GM18873 (cell line): ENCODE measurements around the gene LIPE.

Experiments used
- ATAC-seq: cut with Tn5 transposase; IDR thresholded peaks from one replicate; pipeline ENCODE4 v1.9.1; 2021; ENCODE audit warnings: mild to moderate bottlenecking, moderate library complexity, moderate number of reproducible peaks; ENCODE audit not compliant: unreplicated experiment, low FRiP score

The LIPE gene

DNA sequence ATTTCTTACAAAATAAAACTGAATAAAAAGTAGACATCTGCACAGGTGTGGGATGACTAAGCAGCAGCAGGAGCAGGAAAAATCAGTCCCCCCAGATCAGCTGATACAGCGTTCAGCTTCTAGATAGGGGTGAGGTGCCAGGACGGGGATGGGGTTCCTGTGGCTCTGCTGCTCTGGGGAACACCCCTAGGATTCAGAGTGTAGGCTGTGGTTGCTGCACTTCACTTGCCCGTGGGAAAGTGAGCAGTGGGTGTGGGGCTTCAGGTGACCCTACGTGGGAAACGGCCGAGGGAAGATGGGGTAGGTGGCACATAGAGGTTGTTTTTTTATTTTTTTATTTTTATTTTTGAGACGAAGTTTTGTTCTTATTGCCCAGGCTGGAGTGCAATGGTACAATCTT lies 18.8 kb upstream of the LIPE start:
- no peak for ATAC-seq

DNA sequence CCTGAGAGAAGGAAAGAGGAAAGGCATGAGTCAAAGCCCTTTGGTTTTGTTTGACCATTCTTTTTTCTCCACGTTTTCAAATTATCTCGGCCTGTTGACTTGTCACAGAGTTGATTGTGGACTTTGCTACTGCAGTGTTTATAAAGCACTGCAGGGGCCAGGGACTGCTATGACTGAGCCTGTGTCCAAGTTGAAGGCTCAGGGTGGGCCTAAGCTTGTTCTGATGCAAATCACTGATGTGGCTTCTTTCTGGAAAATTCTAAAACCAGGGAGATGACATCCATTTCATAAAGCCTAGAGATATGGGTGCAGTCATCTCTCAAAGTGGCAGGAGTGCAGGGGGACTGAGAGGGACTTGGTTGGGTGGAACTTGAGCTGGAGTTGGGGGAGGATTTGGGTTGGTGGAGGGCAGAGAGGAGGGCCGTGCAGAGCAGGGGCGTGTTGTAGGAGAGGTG lies 16.8 kb upstream of the LIPE start:
- no peak for ATAC-seq

DNA sequence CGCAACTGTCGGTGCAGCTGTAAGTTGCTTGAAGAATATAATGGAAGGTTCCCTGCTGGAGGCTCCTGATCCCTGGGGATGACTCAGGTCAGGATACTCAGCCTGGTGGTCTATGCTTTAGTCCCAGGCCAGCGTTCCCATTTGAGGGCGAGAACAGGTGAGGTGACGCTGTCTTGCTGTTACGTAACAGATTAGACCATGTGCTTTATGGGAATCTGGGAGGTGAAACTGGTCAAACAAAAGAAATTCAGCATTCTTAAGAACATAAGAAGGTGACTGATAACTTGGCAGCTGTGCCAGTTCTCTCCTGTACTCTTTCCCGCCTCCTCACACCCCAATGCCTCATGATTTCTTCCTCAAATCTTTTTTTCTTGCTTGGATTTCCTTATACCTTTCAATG lies 15.6 kb upstream of the LIPE start, which contains the start of gene CXCL17:
TSS of gene CXCL17 (minus strand) at position 114 of the 400 bp plus-strand sequence. CDS start 114 bp downstream, outside the sequence.
- no peak for ATAC-seq

DNA sequence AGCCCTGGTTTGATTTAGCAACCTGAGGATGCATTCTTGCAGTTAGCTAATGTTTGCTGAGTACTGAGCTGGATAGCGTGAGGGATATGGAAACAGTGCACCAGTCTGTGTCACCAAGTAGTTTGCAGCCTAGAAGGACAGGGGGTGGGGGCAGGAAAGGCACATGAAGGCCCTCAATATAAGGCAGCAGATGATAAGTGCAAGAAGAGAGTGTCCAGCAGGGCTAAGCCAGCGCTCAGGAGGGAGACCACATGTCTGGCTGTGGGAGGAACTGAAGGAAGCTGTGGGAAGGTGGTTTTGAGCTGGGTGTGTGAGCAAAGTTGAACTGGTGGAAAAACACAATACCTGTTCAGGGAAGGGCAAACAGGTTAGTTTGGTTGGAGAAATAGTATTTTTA lies 13.9 kb upstream of the LIPE start:
- ATAC-seq = no peak

DNA sequence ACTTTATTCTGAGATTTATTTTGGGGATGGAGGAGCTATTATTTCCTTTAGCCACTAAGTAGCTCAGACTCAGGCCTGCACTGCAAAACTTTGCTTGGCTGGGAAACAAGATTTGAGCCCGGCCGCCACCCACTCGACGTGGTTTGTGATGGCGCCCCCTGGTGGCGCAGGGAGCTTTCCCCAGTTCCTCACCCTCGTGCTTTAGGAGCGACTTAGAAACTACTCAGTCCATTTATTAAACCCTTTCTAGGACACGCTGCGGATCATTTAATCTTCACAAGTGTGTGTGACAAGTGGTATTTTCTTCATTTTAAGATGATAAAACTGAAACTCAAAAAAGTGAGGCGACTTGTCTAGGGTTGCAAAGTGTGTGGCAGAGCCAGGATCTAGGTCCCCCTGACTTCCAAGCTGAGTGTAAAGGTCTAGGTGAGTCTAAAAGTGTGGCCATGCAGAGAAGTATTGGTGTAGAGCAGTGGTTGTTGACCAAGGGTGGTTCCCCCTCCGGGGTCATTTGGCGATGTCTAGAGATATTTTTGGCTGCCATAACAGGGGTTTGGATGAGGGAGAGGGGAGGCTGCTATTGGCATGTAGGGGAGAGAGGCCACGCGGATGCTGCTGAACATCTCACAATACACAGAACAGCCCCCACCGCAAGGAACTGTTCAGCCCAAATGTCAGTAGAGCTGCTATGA lies 13.3 kb upstream of the LIPE start:
- no peak for ATAC-seq

DNA sequence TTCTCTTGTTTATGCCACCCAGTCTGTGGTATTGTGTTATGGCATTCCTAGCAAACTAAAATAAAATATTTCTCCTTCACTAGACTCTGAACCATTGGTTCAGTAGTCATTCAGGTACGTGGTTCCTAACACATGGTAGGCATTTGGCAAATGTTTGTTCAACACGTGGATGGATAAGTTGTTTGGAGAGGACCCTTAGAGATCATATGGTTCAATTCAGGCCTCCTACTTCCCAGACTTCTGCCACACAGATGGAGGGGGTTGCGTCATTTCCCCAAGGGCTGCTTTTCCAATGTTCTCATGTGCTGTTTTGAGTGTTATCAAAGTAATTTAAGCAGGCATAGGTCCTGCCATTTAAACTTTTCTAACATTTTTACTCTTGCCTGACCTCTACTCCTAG lies 8.8 kb upstream of the LIPE start:
- no peak for ATAC-seq

DNA sequence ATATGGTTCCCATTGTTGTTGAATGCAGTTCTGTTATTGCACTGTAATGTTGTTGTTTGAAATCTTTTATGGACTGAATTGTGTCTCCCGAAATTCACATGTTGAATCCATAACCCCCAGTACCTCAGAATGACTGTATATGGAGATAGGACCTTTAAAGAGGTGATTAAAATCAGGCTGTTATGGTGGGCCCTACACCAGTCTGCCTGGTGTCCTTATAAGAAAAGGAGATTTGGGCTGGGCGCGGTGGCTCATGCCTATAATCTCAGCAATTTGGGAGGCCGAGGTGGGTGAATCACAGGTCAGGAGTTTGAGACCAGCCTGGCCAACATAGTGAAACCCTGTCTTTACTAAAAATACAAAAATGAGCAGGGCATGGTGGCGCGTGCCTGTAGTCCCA lies 8.1 kb upstream of the LIPE start:
- ATAC-seq = no peak

DNA sequence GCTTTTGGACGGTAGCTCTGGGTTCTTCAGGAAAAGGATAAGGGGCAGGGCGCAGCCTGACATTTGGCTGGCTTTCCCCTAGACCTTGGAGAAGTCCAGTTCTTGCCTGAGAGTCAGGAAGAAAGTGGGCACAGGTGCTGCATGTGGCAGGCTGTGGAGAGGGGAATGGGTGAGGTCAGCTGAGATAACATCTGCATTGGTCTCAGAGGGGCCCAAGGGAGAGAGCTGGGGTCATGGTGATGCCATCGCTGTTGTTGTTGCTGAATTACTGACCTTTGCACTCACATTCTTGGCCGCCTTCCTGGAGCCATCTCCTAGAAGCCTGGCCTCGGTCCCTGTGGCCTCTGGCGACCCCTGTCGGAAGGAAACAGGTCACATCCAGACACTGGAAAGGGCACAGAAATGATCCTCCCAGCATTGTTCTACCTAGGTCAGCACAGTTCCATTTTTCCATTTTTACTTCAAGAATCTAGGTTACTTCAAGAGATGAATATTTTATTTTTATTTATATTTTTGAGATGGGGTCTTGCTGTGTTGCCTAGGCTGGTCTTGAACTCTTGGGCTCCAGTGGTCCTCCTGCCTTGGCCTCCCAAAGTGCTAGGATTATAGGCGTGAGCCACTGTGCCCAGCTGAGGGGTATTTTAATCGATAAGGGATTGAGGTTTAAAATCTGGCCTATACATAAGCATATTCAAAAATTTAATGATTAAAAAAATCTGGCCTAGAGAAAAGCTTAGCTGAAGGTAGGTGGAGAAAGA lies 6.5 kb upstream of the LIPE start:
- ATAC-seq = no peak

DNA sequence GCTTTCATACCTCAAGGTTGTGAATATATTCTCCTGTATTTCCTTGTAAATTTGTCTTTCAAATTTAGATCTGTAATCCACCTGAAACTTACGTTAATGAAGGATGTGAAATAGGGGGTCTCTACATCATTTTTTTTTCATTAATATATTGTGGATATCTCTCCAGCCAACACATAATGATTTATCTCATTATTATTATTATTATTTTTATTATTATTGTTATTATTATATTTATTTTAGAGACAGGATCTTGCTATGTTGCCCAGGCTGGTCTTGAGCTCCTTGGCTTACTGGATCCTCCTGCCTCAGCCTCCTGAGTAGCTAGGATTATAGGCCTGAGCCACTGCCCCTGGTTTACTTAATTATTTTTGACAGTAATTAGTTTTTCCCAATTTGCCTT lies 4.3 kb upstream of the LIPE start:
- no peak for ATAC-seq

DNA sequence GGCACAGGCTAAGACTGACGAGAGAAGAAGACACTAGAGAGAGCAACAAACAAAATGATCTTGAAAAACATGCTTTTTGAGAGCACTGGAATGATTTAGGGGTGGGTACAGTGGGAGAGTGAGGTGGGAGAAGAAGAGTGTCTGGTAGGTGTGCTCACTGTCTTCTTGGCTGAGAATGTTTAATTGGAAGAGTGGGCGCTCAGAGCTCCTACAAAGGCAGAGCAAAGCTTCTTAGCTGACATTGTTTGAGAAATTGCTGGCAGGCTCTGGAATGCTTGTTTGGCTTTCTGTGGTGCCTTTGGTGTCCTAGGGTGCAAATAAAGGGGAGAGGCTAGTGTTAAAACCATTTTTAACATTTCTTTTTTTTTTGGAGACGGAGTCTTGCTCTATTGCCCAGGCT lies 1.5 kb upstream of the LIPE start:
- ATAC-seq = no peak

DNA sequence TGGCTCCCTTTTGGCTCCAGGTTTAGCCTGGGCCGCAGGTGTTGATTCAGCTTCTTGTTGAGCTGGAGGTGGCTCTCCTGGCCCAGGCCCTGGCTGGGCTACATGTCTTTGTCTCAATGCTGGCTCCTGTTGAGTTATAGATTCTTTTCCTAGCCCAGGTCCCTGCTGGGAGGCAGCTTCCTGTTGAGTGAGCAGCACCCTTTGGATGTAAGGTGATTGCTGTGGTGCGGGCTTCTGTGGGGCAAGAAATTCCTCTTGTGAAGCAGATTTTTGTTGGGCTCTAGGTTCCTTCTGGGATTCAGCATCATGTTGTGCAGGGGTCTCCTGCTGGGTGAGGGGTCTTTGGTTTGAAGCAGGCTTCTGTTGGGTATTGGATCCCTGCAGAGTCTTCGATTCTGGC lies 545 bp downstream of the LIPE start:
- ATAC-seq = no peak

DNA sequence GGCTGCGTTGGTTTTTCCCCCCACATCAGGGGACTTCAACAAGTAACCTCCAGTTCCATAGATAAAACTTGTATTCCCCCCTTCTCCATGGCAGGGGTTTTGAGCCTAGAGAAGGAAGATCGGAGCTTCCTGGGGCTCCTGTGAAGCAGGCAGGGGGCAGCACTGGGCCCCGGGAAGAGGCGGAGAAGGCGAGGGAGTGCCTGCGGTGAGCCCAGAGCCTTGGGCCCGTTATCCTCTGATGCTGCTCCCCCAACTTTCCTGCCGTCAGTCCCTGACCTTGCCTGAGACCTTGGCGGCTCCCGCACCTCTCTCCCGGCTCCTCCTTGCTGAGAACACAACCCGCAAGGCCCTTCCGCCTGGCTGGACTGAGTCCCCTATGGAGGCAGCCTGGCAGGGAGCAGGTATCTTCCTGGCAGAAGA lies 2.5 kb downstream of the LIPE start:
- ATAC-seq = no peak

DNA sequence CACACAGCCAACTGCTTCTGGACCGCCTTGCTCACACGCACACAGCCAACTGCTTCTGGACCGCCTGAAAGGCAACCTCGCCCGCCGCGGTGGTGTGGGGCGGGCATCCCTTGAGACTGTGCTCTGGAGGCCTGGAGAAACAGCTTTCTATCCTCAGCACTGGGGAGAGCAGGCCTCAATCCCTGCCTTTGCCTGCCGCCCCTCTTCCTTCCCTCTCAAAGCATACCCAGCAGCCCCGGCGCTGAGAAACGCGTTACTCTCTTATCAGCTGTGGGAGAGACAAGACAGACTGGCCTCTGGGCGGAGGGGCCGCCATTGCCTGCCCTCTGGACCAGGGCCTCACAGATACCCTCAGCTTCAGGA lies 2.9 kb downstream of the LIPE start:
- ATAC-seq = no peak

DNA sequence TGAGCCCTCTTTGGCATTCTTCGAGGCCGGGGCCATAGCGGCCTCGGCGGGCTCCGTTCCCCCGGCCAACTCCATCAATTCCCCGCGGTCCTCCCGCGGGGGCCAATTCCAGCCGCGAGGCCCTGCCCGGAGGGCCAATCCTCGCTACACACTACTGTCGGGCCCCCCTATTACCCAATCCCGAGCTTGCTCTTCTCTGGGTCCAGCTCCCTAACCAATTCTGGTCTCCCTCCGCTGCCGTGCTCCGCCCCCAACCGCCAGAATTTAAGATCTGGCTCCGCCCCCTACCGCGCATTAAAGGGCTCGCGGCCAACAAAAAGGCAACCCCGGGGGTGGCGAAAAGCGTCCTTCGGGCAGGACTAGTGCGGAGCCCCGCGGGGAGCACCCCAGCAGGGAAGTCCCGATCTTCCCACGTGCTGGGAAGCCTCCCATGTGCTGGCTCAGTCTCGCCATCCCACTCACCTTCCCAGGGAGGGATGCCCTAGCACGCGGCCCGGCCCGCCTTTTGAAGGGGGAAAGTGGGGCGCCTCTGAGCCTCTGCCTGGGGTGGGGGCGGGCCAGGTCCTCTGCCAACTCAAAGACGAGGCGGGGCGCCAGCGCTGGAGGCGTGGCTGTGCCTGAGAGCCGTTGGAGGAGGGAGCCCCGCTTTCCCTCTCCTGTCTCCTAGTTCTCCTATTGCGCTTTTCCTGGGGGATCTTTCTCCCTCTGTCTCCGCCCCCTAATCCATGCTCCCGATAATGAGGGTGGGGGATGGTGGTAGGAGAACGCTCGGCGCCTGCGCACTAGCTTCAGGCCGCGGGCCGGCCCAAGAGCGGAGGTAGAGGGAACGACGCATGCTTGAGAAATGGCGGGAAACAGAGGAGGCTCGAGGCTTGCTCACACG lies 3.5 kb downstream of the LIPE start:
- ATAC-seq = peak; percentile 84

DNA sequence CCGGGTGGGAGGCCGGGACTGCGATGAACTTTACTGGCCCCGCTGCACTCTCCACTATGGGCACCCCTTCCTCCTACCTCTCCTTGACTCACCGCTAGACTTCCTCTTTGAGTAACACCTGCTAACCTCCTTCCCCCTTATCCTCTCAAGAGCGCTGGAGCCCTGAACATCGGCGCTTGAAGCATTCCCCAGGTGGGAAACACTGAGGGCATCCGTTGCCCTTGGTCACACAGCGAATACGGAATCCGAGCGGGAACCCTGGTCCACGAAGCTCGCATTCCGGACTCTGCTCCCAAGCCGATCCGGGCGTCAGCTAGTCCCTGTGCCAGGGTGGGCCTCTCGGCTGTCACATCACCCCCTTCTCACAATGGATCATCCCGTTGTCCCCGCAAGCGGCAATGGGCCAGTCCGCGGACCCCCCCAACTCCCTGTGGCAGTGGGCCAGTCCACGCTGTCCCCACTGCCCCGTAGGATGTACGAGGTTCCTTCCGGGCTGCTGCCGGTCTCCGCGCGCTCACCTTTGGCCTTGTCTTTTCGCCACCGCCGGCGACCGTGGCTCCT lies 4.2 kb downstream of the LIPE start:
- peak; percentile 27 for ATAC-seq

DNA sequence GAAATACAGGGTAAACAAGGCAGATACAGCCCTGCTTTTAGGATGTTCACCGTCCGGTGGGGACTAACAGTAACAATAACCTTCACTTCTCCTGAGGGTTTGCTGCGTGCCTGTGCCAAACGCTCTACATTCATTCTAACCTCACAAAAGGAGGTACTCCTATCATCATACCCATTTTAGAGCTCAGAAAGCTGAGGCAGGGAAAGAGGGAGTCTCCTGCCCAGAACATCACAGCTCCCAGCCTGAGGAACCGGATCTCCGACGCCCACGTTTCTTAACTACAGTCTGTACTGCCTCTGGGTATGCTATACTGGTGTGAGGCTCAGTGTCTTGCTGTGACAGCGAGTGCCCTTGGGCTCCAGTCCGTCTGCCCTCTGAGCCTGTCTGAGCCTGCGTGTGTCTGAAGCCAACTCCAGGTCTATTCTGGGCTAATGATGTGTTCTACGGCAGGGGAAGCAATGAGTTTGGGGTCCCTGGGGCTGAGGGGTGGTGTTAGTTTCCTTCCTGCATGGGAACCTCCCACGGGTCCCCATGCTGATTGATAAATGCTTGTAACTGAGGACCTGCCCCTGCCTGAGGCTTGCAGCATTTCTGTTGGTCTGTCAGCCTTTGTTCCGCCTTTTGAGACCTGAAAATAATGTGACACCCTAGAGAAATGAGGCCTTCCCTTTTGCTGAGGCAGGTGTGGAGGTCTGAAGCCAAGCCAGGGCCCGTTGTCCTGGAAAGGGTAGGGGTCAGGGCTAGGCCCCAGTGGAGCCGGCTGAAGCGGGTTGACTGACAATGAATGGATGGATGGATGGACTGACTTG lies 4.9 kb downstream of the LIPE start:
- no peak for ATAC-seq

DNA sequence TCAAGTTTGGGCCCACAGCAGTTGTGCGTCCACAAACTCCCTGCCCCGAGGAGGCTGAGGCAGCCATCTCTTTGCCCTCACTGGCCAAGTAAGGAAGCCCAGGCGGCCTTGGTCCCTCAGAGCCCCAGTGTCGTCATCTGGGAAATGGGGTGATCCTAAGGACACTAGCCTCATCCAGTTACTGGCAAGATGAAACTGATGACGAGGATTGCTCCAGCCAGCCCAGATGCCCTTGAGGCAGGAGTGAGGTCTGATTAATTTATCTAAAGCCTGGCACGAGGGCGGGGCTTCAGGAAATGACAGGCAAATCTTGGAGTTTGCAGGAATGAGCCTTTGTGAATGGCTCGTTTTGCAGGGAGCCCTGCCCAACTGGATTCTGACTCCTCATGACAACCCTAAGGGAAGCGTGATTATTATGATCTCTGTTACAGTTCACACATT lies 5.6 kb downstream of the LIPE start:
- no peak for ATAC-seq

DNA sequence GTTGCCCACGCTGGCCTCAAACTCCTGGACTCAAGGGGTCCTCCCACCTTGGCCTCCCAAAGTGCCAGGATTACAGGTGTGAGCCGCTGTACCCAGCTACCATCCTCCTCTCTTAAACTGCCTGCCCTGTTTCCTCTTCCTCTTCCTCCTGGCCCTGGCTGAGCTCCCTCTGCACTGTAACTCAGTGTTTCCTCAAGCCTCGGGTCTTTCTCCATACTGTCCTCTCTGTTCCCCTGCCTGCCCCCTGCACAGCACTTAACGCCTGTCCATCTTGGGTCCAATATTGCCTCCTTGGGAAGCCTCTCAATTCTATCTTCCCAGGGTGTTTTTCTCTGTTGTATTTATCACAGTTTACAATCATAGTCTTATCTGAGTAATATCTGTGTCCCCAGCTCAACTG lies 6.1 kb downstream of the LIPE start:
- ATAC-seq = no peak

DNA sequence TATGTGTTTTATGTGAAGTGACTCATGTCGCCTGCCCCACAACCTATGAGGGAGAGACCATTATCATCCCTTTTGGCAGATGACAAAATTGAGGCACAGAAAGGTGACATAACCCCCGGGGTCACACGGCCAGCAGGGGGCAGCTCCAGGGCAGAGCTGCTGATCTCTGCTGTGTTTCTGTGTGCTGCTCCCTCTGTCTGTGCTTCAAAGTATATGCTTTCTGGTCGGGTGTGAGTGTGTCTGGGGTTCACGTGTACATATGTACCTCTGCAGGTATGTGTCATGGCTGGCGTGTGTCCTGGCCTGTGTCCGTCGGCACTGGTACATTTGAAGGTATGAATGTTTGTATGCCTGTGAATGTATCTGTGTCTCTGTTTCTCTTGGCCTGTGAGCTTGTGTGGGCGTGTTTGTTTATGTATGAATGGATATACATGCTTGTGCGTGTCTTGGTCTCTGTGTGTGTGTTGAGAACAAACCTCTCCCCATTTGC lies 7.1 kb downstream of the LIPE start:
- no peak for ATAC-seq

DNA sequence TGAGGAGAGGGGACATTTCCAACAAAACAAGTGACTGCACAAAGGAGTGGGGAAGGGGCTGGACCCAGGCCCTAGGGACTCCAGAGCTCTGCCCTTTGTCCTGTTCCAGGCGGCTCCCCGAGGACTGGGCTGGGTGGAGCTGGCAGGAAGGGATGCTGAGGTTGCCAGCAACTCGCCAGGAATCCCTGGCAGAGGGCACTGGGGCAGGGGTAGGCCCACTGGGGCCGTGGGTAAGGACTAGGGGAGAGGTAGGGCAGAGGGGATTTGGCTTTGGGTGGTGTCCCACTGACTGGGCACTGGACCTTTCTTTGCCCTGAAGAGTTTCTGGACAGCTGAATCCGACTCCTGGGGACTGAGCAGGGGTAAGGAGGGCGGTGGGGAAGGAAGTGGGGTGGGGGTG lies 7.9 kb downstream of the LIPE start:
- ATAC-seq = no peak
